Activated T-helper 17 cell treated with anti-CD3 and anti-CD28 coated beads, Interleukin-2, amount 50 U/mL, for 72 hours (primary cell): ENCODE results near the gene ZMAT5. TPM values are rescaled to one million over a fixed set of nuclear protein-coding genes. Genes with fewer than 3 reads are reported as not detected.
"Not testable (repeated sequence)": the region's sequence is repeated elsewhere in the genome, so short reads cannot be mapped to it uniquely, and the experiment has no call there.

Source experiments
- ATAC-seq: fragments of 150-1000 bp; cut with Tn5 transposase; replicated peaks from 2 replicates; pipeline ENCODE4 v1.10.0; 2021; ENCODE audit warnings: mild to moderate bottlenecking, moderate library complexity
- H3K27ac Mint-ChIP-seq: one replicate; pipeline ENCODE4 v1.8.0; 2022; ENCODE audit warnings: mixed read lengths
- H3K27me3 Mint-ChIP-seq: one replicate; pipeline ENCODE4 v1.8.0; 2022; ENCODE audit warnings: mixed read lengths
- H3K36me3 Mint-ChIP-seq: one replicate; pipeline ENCODE4 v1.8.0; 2022; ENCODE audit warnings: low read depth, mild to moderate bottlenecking, mixed read lengths
- H3K4me1 Mint-ChIP-seq: one replicate; pipeline ENCODE4 v1.8.0; 2022; ENCODE audit warnings: mixed read lengths
- H3K4me3 Mint-ChIP-seq: one replicate; pipeline ENCODE4 v1.8.0; 2022; ENCODE audit warnings: mild to moderate bottlenecking, mixed read lengths
- H3K9me3 Mint-ChIP-seq: one replicate; pipeline ENCODE4 v1.8.0; 2022; ENCODE audit warnings: mixed read lengths
- total RNA-seq, 2 donors: library from RNA; stranded (reverse); gene quantifications; one replicate each; pipeline ENCODE4 v1.2.3, GENCODE V29; 2022

Gene ZMAT5
- total RNA-seq, 2 donors from 2014 or later = 17.8 to 29.7 TPM

GRCh38 chr22:29772170-29772641, 5.4 kb upstream of the ZMAT5 start:
- Mint-ChIP-seq H3K4me3 (no peak overlapping the region), H3K9me3 (no peaks in the 10 kb centered on the region), H3K27ac (no peak overlapping the region), H3K27me3 (no peaks in the 10 kb centered on the region), H3K36me3 (peaks cover 40% of the 10 kb centered on the region), H3K4me1 (peaks cover 7% of the 10 kb centered on the region)
- ATAC-seq = no peak

- H3K4me3 Mint-ChIP-seq = no peak overlapping the region
Measured at GRCh38 chr22:29769723-29770321, 3.0 kb upstream of the ZMAT5 start.

GRCh38 chr22:29768052-29768693, 1.4 kb upstream of the ZMAT5 start:
- no peak for ATAC-seq
- Mint-ChIP-seq H3K27me3 (no peaks in the 10 kb centered on the region), H3K36me3 (peaks cover 42% of the 10 kb centered on the region), H3K9me3 (no peaks in the 10 kb centered on the region), H3K4me1 (peaks cover 20% of the 10 kb centered on the region), H3K4me3 (peak overlapping the region; percentile 100), H3K27ac (peak overlapping the region; percentile 100)

More at GRCh38 chr22:29769723-29770321, 3.0 kb upstream of the ZMAT5 start:
- no peak for ATAC-seq
- no peaks in the 10 kb centered on the region for H3K9me3 Mint-ChIP-seq
- peaks cover 42% of the 10 kb centered on the region for H3K36me3 Mint-ChIP-seq
- H3K27ac Mint-ChIP-seq = no peak overlapping the region
- H3K27me3 Mint-ChIP-seq = no peaks in the 10 kb centered on the region
- H3K4me1 Mint-ChIP-seq = peaks cover 20% of the 10 kb centered on the region

DNA sequence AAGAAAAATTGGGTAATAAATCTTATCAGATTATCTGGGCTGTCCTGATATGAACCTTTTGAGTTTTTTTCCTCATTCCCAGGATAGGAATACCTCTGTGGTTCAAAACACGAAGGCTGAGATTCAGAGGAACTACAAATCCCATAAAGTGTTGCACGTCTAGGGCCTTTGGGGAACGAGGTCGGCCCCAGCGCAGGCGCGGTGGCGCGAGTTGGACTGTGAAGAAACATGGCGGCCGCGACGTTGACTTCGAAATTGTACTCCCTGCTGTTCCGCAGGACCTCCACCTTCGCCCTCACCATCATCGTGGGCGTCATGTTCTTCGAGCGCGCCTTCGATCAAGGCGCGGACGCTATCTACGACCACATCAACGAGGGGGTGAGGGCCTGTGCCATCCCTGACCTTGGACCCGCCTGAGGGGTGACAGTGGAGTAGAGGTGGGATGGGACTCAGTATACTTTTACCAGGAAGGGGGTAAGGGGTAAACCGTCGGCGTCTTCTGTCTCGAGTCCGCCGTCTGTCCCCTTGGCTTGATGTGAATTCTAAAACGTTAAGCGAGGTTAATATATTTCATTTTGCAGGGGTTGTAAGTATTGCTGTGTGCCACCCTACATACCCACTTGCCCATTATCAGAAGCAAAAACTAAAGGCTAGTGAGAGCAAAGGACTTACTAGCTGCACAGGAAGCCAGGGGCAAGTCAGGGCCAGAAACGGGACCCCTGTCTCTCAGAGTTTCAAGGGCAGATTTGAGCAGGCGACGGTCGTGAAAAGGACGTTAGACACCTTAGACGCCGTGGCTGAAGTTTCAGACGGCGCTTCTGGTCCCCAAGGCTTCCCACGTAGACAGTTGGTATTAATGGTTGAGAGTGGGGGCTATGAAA, 604 bp upstream of the ZMAT5 start, which contains the start of gene UQCR10:
Gene UQCR10, plus strand, starts transcription at position 199 of the 881 bp plus-strand sequence. Its CDS starts 30 bp downstream, at position 229.
- Mint-ChIP-seq H3K27ac (peak within 1 kb of the TSS; percentile 100), H3K9me3 (no peaks in the 10 kb centered on the region), H3K4me3 (peak within 1 kb of the TSS; percentile 100), H3K36me3 (peaks cover 42% of the 10 kb centered on the region), H3K4me1 (peaks cover 20% of the 10 kb centered on the region), H3K27me3 (no peaks in the 10 kb centered on the region)
- ATAC-seq = peak; percentile 86

DNA sequence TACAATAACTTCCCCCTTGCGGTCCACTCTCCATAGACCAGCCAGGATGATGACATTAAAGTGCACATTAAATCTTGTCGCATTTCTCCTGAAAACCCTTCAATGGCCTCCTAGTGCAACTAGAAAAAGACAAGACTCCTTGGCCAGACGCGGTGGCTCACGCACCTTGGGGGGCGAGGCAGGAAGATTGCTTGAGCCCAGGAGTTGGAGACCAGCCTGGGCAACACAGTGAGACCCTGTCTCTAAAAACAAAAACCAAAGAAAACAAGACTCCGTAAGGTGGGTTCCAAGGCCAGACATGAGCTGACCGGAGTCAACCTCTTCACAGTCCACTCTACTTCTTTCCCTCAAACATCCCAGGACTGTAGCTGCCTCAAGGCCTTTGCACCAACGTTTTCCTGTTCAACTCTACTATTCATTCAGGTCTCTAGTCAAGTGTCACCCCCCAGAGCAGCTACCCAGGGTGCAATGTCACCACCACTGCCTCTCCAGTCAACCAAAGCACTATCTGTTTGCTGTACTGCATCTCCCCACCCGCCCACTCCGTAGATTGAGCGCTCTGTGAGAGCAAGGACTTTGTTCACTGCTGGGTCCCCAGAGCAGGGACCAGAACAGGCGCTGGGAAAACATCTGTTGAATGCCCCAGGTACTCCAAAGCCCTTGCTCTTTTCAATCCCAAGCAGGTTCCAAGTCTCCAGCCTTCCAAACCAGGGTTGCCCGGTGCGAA, 739 bp downstream of the ZMAT5 start:
- H3K36me3 Mint-ChIP-seq = peaks cover 40% of the 10 kb centered on the region
- peak; percentile 14 for ATAC-seq
- peak overlapping the region; percentile 100 for H3K4me3 Mint-ChIP-seq
- H3K27me3 Mint-ChIP-seq = no peaks in the 10 kb centered on the region
- H3K9me3 Mint-ChIP-seq = no peaks in the 10 kb centered on the region
- H3K4me1 Mint-ChIP-seq = peaks cover 20% of the 10 kb centered on the region
- H3K27ac Mint-ChIP-seq = peak overlapping the region; percentile 100

GRCh38 chr22:29762263-29762662, 4.5 kb downstream of the ZMAT5 start:
- ATAC-seq = no peak
- Mint-ChIP-seq H3K4me3 (no peak overlapping the region), H3K36me3 (peaks cover 2% of the 10 kb centered on the region), H3K27ac (no peak overlapping the region), H3K4me1 (peaks cover 13% of the 10 kb centered on the region), H3K9me3 (no peaks in the 10 kb centered on the region), H3K27me3 (no peaks in the 10 kb centered on the region)

GRCh38 chr22:29758959-29759358, 7.8 kb downstream of the ZMAT5 start:
- Mint-ChIP-seq H3K27ac (no peak overlapping the region), H3K9me3 (no peaks in the 10 kb centered on the region), H3K36me3 (no peaks in the 10 kb centered on the region), H3K4me1 (no peaks in the 10 kb centered on the region), H3K27me3 (no peaks in the 10 kb centered on the region), H3K4me3 (no peak overlapping the region)
- ATAC-seq = no peak

- Mint-ChIP-seq H3K4me3 (no peak overlapping the region), H3K36me3 (no peaks in the 10 kb centered on the region), H3K27ac (no peak overlapping the region), H3K9me3 (no peaks in the 10 kb centered on the region), H3K27me3 (no peaks in the 10 kb centered on the region), H3K4me1 (no peaks in the 10 kb centered on the region)
- ATAC-seq = no peak
Measured at GRCh38 chr22:29758068-29758622, 8.7 kb downstream of the ZMAT5 start.

- H3K9me3 Mint-ChIP-seq = no peaks in the 10 kb centered on the region
- no peak overlapping the region for H3K27ac Mint-ChIP-seq
- no peak overlapping the region for H3K4me3 Mint-ChIP-seq
- no peaks in the 10 kb centered on the region for H3K36me3 Mint-ChIP-seq
- no peaks in the 10 kb centered on the region for H3K27me3 Mint-ChIP-seq
- peaks cover 3% of the 10 kb centered on the region for H3K4me1 Mint-ChIP-seq
- ATAC-seq = no peak
Measured at GRCh38 chr22:29757096-29757495, 9.7 kb downstream of the ZMAT5 start.

DNA sequence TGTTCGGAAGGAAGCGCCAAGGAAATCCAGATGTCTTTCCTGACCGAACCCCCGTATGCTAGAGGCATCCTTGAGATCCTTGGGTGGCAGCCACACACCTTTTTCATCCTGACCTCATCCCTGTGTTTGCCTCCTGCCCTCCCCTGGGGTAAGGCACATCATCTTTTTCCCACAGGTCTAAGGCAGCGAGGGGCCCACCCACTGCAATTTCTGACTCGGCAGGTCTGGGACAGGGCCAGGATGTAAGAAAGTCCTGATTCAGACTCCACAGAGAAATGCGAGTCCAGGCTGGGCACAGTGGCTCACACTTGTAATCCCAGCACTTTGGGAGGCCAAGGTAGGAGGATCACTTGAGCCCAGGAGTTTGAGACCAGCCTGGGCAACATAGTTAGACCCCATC, 10.5 kb downstream of the ZMAT5 start:
- no peaks in the 10 kb centered on the region for H3K36me3 Mint-ChIP-seq
- no peaks in the 10 kb centered on the region for H3K27me3 Mint-ChIP-seq
- no peak for ATAC-seq
- H3K27ac Mint-ChIP-seq = no peak overlapping the region
- no peak overlapping the region for H3K4me3 Mint-ChIP-seq
- no peaks in the 10 kb centered on the region for H3K9me3 Mint-ChIP-seq
- H3K4me1 Mint-ChIP-seq = peaks cover 6% of the 10 kb centered on the region

GRCh38 chr22:29755889-29756288, 10.9 kb downstream of the ZMAT5 start:
- ATAC-seq = no peak
- Mint-ChIP-seq H3K36me3 (no peaks in the 10 kb centered on the region), H3K27ac (peak overlapping the region; percentile 28), H3K27me3 (no peaks in the 10 kb centered on the region), H3K4me3 (no peak overlapping the region), H3K4me1 (peaks cover 9% of the 10 kb centered on the region), H3K9me3 (no peaks in the 10 kb centered on the region)

DNA sequence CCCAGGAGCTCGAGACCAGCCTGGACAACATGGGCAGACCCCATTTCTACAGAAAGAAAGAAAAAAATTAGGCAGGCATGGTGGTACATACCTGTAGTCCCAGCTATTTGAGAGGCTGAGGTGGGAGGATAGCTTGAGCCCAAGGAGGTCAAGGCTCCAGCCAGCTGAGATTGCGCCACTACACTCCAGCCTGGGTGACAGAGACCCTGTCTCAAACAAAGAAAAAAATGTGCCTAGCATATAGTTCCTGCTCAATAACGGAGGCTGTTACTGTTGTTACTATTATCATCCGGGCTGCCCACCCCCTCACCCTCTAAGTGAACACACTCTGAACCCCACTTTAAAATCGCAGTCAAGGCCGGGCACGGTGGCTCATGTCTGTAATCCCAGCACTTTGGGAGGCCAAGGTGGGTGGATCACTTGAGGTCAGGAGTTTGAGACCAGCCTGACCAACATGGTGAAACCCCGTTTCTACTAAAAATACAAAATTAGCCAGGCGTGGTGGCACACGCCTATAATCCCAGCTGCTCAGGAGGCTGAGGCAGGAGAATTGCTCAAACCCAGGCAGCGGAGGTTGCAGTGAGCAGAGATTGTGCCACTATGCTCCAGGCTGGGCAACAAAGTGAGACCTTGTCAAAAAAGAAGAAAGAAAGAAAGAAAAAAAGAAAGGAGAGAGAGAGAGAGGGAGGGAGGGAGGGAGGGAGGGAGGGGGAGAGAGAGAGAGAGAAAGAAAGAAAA, 12.0 kb downstream of the ZMAT5 start:
- H3K27ac Mint-ChIP-seq, H3K9me3 Mint-ChIP-seq, H3K4me3 Mint-ChIP-seq, H3K36me3 Mint-ChIP-seq, ATAC-seq, H3K27me3 Mint-ChIP-seq: not testable (repeated sequence)
- H3K4me1 Mint-ChIP-seq = peaks cover 15% of the 10 kb centered on the region

DNA sequence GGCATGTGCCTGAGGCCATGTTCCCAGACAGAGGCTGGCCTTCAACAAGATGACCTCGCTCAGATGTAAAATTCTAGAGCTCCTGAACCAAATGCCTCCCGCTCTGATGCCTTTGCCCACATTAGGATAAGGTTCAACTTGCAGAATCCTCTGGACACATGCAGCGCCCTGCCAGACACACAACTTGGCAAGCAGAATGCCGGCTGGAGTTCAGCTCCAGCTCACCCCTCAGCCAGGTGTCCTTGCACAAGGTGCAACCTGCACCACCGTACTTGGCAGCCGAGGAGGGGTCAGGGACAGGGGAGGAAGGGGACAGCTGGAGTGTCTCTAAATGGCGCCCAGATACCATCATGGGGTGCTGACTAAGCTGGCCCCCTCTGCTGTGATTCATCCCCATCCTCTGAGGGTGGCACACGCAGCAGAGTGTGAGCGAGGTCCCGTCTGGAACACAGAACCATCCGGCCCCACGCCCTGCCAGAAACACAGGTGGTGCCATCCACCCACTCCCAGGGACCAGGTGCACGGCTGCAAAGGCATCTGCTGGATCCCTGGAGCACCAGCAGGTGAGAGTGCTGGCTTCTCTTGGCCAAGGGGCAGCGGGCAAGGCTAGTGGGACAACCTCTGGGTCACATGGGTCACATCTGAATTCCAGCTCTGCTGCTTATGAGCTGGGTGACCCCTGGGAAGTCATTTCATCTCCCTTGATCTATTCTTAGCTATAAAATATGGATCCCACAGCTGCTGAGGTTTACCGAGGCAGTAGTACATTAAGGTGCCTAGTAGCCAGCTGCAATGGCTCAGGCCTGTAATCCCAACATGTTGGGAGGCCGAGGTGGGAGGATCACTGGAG, 12.8 kb downstream of the ZMAT5 start:
- H3K27ac Mint-ChIP-seq = no peak overlapping the region
- ATAC-seq = no peak
- H3K9me3 Mint-ChIP-seq = no peaks in the 10 kb centered on the region
- no peaks in the 10 kb centered on the region for H3K36me3 Mint-ChIP-seq
- no peak overlapping the region for H3K4me3 Mint-ChIP-seq
- peaks cover 15% of the 10 kb centered on the region for H3K4me1 Mint-ChIP-seq
- H3K27me3 Mint-ChIP-seq = no peaks in the 10 kb centered on the region
